Measurements from ENCODE around the gene KCTD5. TPM values are rescaled to one million over a fixed set of nuclear protein-coding genes. Genes with fewer than 3 reads are reported as not detected.
"Not testable (repeated sequence)": the region's sequence is repeated elsewhere in the genome, so short reads cannot be mapped to it uniquely, and the experiment has no call there.

KCTD5 gene
- total RNA-seq, 2 donors from 2014 or later, result 13.5 to 14.3 TPM

- intact Hi-C loops (cut with DNase I), result loop anchor here in 1 of 2 donors (5.0 kb wide), 1 partner anchor 503 kb away; no protein-coding TSS in a partner anchor
- DNase-seq (ENCODE audit: low spot score), result not testable (repeated sequence)
Observed at GRCh38 chr16:2669587-2669986, 12.7 kb upstream of the KCTD5 start.

GRCh38 chr16:2670017-2670416, 12.3 kb upstream of the KCTD5 start:
- intact Hi-C loops (cut with DNase I), result not testable (repeated sequence)
- peak; percentile 93 for DNase-seq (ENCODE audit: low spot score)

GRCh38 chr16:2671193-2671592, 11.1 kb upstream of the KCTD5 start:
- DNase-seq (ENCODE audit: low spot score); intact Hi-C loops (cut with DNase I): not testable (repeated sequence)

DNA sequence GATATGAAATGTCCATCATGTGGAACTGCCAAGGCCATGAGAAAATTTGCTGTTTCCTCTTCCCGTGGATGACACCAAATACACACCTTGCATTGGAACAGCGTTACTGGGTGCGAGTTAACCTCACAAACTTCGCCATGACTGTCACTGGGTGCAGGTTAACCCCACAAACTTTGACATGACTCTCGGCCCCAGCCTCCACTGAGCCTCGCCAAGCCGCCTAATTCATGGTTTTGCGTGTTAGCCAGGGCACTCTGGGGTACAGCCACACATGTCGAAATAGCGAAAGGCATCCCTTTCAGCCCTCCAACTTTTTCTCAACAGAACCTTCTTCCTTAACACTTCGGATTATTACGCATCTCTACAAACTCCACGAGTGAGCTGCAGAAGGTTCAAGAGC, 10.6 kb upstream of the KCTD5 start:
- intact Hi-C loops (cut with DNase I), result no loop called here
- DNase-seq (ENCODE audit: low spot score), result no peak

GRCh38 chr16:2673066-2673999, 9.0 kb upstream of the KCTD5 start:
- intact Hi-C loops (cut with DNase I), result no loop called here
- DNase-seq (ENCODE audit: low spot score), result peak; percentile 99

GRCh38 chr16:2675021-2675420, 7.3 kb upstream of the KCTD5 start:
- no peak for DNase-seq (ENCODE audit: low spot score)
- intact Hi-C loops (cut with DNase I), result no loop called here

DNA sequence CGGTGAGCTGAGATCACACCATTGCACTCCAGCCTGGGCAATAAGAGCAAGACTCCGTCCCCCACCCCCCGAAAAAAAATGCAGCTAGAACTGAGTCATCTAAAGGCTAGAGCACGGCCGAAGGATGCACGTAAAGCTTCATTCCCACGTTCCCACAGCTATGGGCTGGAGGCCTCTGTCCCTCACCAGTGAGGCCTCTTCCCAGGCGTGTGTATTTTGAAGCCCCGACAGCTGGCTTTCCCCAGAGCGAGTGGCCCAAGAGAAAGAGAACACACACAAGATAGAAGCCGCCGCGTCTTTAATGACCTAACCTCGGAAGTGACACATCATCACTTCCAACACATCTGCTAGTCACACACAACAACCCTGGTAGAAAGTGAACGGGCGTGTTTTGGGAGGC, 6.6 kb upstream of the KCTD5 start:
- intact Hi-C loops (cut with DNase I), result no loop called here
- DNase-seq (ENCODE audit: low spot score), result no peak

GRCh38 chr16:2676937-2677336, 5.4 kb upstream of the KCTD5 start:
- DNase-seq (ENCODE audit: low spot score); intact Hi-C loops (cut with DNase I): not testable (repeated sequence)

DNA sequence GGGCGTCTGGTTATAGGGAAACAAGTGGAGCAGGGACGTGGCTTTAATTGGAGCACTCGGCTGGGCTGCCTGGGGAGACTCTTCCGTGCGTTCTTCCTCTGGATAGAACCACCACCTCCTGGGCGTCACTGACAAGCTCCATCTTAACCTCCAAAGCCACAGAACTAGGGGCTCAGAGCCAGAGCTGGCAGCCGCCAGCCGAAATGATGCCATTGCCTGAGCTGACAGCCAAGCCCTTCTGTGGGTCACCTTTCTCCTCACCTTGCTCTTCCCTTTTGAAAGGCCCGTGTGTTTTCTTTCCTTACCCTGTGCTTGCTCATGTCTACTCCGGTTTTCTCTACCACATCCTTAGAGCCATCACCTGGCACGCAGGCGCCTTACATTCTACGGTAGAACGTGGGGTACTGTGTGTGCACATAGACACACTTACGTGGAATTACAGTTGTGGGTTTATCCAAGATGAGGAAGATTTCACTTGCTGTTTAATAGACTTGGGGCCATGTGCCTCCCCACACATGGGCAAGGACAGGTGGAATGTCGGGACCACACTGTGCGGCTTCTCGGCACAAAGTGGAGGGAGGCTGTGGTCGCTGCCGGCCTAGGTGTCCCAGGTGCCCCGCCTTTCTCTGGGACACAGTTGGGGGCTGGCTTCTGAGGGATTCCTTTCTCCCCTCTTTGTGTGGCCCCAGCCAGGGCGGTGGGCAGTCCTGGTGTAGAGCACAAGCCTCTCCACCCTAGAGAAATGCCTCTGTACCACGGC, 3.9 kb upstream of the KCTD5 start:
- intact Hi-C loops (cut with DNase I); DNase-seq (ENCODE audit: low spot score): not testable (repeated sequence)

DNA sequence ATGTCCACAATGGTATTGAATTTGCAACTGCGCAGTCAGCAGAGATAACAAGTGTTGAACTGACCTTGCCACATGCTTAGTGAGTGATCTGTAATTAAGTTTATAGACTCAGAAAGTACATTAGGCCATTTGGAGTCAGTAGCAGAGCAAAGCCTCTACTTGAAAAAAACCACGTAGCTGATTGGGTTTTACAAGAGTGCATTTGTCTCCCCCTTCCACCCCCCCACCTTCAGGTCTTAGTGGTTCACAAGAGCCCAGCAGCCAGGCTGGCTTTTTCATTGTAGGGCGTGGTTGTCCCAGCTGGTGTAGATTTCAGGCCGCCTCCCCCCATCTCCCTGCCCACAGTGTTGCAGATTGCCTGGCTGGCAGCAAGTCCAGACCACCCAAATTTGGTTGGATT, 2.4 kb upstream of the KCTD5 start:
- intact Hi-C loops (cut with DNase I); DNase-seq (ENCODE audit: low spot score): not testable (repeated sequence)

DNA sequence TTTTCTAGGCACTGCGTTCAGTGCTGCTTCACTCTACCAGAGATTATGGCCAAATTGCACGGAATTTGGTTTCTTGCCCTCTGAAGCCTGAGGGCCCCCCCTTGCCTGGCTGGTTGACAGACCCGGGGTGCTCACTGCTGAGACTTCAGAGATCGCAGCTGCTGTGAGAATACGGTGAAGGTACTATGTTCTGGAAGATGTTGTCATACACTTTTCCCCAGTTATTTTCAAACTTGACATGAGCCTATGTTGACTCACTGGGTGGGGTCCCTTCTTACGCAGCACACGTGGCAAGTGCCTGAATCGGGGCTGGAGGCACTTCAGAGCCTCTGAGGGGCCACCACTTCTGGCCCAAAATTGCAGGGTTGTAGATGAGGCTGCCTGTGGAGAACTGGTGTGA, 2.0 kb upstream of the KCTD5 start:
- intact Hi-C loops (cut with DNase I); DNase-seq (ENCODE audit: low spot score): not testable (repeated sequence)

- intact Hi-C loops (cut with DNase I); DNase-seq (ENCODE audit: low spot score): not testable (repeated sequence)
Observed at GRCh38 chr16:2683041-2683440, 718 bp downstream of the KCTD5 start.

- intact Hi-C loops (cut with DNase I); DNase-seq (ENCODE audit: low spot score): not testable (repeated sequence)
Observed at GRCh38 chr16:2686075-2686474, 3.8 kb downstream of the KCTD5 start.

DNA sequence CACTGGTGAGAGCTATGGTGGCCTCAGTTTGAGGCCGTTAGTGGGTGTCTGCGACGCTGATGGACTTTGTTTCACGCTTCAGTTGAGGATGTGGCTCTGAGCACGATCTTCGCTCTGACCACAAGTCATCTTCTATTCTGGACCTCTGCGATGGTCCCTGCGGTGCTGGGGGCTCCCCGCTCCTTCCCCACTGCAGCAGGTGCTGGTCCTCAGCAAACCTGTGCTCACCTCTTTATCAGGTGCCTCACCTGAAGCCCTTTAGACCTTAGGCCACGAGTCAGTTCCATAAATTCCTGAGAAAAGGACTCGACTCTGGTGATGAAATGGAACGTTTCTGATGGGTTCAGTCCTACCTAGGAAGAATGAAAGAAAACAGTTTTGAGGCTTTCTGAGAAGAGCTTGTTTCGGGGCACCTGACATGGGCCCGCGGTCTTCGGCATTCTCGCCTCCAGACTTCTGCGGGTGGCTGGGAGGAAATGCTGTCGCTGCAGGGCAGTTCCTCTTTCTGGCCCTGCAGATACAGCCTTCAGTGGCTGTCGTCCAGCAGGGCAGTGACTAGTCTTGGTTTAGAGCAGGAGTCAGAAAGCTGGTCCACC, 4.7 kb downstream of the KCTD5 start:
- intact Hi-C loops (cut with DNase I), result no loop called here

GRCh38 chr16:2687531-2688308, 5.4 kb downstream of the KCTD5 start:
- intact Hi-C loops (cut with DNase I), result no loop called here
- DNase-seq (ENCODE audit: low spot score), result no peak

More for the DNA sequence above, 4.7 kb downstream of the KCTD5 start:
- peak; percentile 89 for DNase-seq (ENCODE audit: low spot score)

- DNase-seq (ENCODE audit: low spot score); intact Hi-C loops (cut with DNase I): not testable (repeated sequence)
Observed at GRCh38 chr16:2689422-2689821, 7.1 kb downstream of the KCTD5 start.

- intact Hi-C loops (cut with DNase I), result no loop called here
- DNase-seq (ENCODE audit: low spot score), result peak; percentile 68
Observed at GRCh38 chr16:2689968-2690801, 7.9 kb downstream of the KCTD5 start.

GRCh38 chr16:2690852-2691251, 8.5 kb downstream of the KCTD5 start:
- DNase-seq (ENCODE audit: low spot score), result no peak
- intact Hi-C loops (cut with DNase I), result no loop called here
